H9 (cell line): ENCODE data around the gene ANKRD55. TPM values are rescaled to one million over a fixed set of nuclear protein-coding genes. Genes with fewer than 3 reads are reported as not detected.

ENCODE experiments used
- DNase-seq: peaks from one replicate; pipeline ENCODE4 v3.0.0-alpha.2; 2017
- H2AFZ ChIP-seq: one replicate; pipeline ENCODE4 v1.6.1; 2013; ENCODE audit warnings: mild to moderate bottlenecking, low read length, control low read depth, moderate library complexity
- H2AK5ac ChIP-seq: 2 replicates; pipeline ENCODE4 v1.6.1; 2013; ENCODE audit warnings: low read length, control low read depth, mixed read lengths; ENCODE audit not compliant: insufficient read length
- H2BK120ac ChIP-seq: one replicate; pipeline ENCODE4 v1.6.1; 2013; ENCODE audit warnings: low read depth, mild to moderate bottlenecking, low read length, control low read depth, inconsistent platforms; ENCODE audit not compliant: poor library complexity, severe bottlenecking
- H2BK12ac ChIP-seq: 2 replicates; pipeline ENCODE4 v1.6.1; 2013; ENCODE audit warnings: low read length, control low read depth, mixed read lengths, low read depth; ENCODE audit not compliant: insufficient read length
- H2BK15ac ChIP-seq: 2 replicates; pipeline ENCODE4 v1.6.1; 2013; ENCODE audit warnings: low read depth, low read length, control low read depth
- H2BK20ac ChIP-seq: one replicate; pipeline ENCODE4 v1.6.1; 2013; ENCODE audit warnings: low read depth, mild to moderate bottlenecking, low read length, control low read depth, inconsistent platforms; ENCODE audit not compliant: poor library complexity, severe bottlenecking
- H2BK5ac ChIP-seq: 2 replicates; pipeline ENCODE4 v1.6.1; 2013; ENCODE audit warnings: low read length, control low read depth, mixed read lengths; ENCODE audit not compliant: insufficient read length
- H3K14ac ChIP-seq: 2 replicates; pipeline ENCODE4 v1.6.1; 2013; ENCODE audit warnings: low read length, control low read depth; ENCODE audit not compliant: insufficient read depth
- H3K18ac ChIP-seq: 2 replicates; pipeline ENCODE4 v1.6.1; 2013; ENCODE audit warnings: low read depth, mild to moderate bottlenecking, mixed read lengths, low read length, control low read depth; ENCODE audit not compliant: insufficient read length
- H3K23ac ChIP-seq: 2 replicates; pipeline ENCODE4 v1.6.1; 2013; ENCODE audit warnings: low read length, control low read depth, mixed read lengths, low read depth; ENCODE audit not compliant: insufficient read length
- H3K23me2 ChIP-seq: 2 replicates; pipeline ENCODE4 v1.6.1; 2013; ENCODE audit warnings: low read depth, mild to moderate bottlenecking, mixed read lengths, low read length, control low read depth; ENCODE audit not compliant: insufficient read length, poor library complexity, severe bottlenecking
- H3K27ac ChIP-seq: 2 replicates; pipeline ENCODE4 v1.5.1; 2013; ENCODE audit warnings: low read length, control low read depth, mixed read lengths, low read depth; ENCODE audit not compliant: insufficient read length
- H3K27me3 ChIP-seq: 2 replicates; pipeline ENCODE4 v1.6.1; 2013; ENCODE audit warnings: low read length, control low read depth, inconsistent platforms; ENCODE audit not compliant: insufficient read depth
- H3K4ac ChIP-seq: 2 replicates; pipeline ENCODE4 v1.6.1; 2013; ENCODE audit warnings: low read depth, mild to moderate bottlenecking, control low read depth, inconsistent platforms, low read length, moderate library complexity
- H3K4me1 ChIP-seq: 2 replicates; pipeline ENCODE4 v1.6.1; 2013; ENCODE audit warnings: low read length, control low read depth, inconsistent platforms; ENCODE audit not compliant: insufficient read depth
- H3K4me2 ChIP-seq: 2 replicates; pipeline ENCODE4 v1.6.1; 2013; ENCODE audit warnings: low read length, control low read depth, mixed read lengths; ENCODE audit not compliant: insufficient read length, insufficient read depth
- H3K56ac ChIP-seq: 2 replicates; pipeline ENCODE4 v1.6.1; 2013; ENCODE audit warnings: low read depth, mild to moderate bottlenecking, mixed read lengths, low read length, control low read depth; ENCODE audit not compliant: insufficient read length
- H3K79me1 ChIP-seq: 2 replicates; pipeline ENCODE4 v1.6.1; 2013; ENCODE audit warnings: low read depth, mild to moderate bottlenecking, moderate library complexity, low read length, control low read depth, inconsistent platforms; ENCODE audit not compliant: insufficient read depth, poor library complexity, severe bottlenecking
- H3K79me2 ChIP-seq: 2 replicates; pipeline ENCODE4 v1.6.1; 2013; ENCODE audit warnings: low read length, control low read depth, inconsistent platforms; ENCODE audit not compliant: insufficient read depth
- H3K9ac ChIP-seq: 2 replicates; pipeline ENCODE4 v1.6.1; 2013; ENCODE audit warnings: low read length, control low read depth, mixed read lengths; ENCODE audit not compliant: insufficient read length; ENCODE audit errors: extremely low read depth
- H3K9me3 ChIP-seq: one replicate; pipeline ENCODE4 v1.6.1; 2013; ENCODE audit warnings: low read depth, low read length, inconsistent platforms; ENCODE audit not compliant: control insufficient read depth
- H3T11ph ChIP-seq: one replicate; pipeline ENCODE4 v1.6.1; 2013; ENCODE audit warnings: mild to moderate bottlenecking, low read length, control low read depth, inconsistent platforms
- H4K20me1 ChIP-seq: one replicate; pipeline ENCODE4 v1.6.1; 2013; ENCODE audit not compliant: control insufficient read depth, insufficient read length, insufficient read depth
- H4K5ac ChIP-seq: 2 replicates; pipeline ENCODE4 v1.6.1; 2013; ENCODE audit warnings: low read depth, mild to moderate bottlenecking, mixed read lengths, low read length, control low read depth; ENCODE audit not compliant: insufficient read length
- H4K8ac ChIP-seq: replicated peaks from 2 replicates; pipeline ENCODE4 v1.6.1; 2013; ENCODE audit warnings: low read length, control low read depth, mixed read lengths, low read depth; ENCODE audit not compliant: insufficient read length
- H4K91ac ChIP-seq: 2 replicates; pipeline ENCODE4 v1.6.1; 2013; ENCODE audit warnings: low read depth, mild to moderate bottlenecking, moderate library complexity, mixed read lengths, low read length, control low read depth; ENCODE audit not compliant: insufficient read length
- H3K27ac Mint-ChIP-seq, 3 experiments: 2 replicates in 2 of 3; 3 replicates in 1 of 3; pipeline ENCODE4 v1.8.0; 2020 to 2021; ENCODE audit warnings: mixed read lengths in 3 of 3, mild to moderate bottlenecking in 1 of 3, moderate library complexity in 1 of 3
- H3K27me3 Mint-ChIP-seq: 2 replicates; pipeline ENCODE4 v1.8.0; 2021; ENCODE audit warnings: low read depth, mild to moderate bottlenecking, moderate library complexity, mixed read lengths
- H3K36me3 Mint-ChIP-seq, 3 experiments: 2 replicates in 2 of 3; 3 replicates in 1 of 3; pipeline ENCODE4 v1.8.0; 2020 to 2021; ENCODE audit warnings: low read depth in 3 of 3, mixed read lengths in 3 of 3; ENCODE audit not compliant: insufficient read depth in 1 of 3
- H3K4me1 Mint-ChIP-seq, 2 experiments: 2 replicates each; pipeline ENCODE4 v1.8.0; 2020; ENCODE audit warnings: mixed read lengths in 2 of 2
- H3K4me3 Mint-ChIP-seq, 2 experiments: 2 replicates in 1 of 2; 3 replicates in 1 of 2; pipeline ENCODE4 v1.8.0; 2020 to 2021; ENCODE audit warnings: mild to moderate bottlenecking in 2 of 2, mixed read lengths in 2 of 2, moderate library complexity in 1 of 2
- H3K9me3 Mint-ChIP-seq, 2 experiments: 2 replicates in 1 of 2; 3 replicates in 1 of 2; pipeline ENCODE4 v1.8.0; 2020; ENCODE audit warnings: mild to moderate bottlenecking in 2 of 2, mixed read lengths in 2 of 2, moderate library complexity in 1 of 2
- CTCF ChIP-seq: fragments of 200-600 bp; sonication (generic); conservative IDR thresholded peaks from 3 replicates; pipeline ENCODE4 v1.8.0; 2021; ENCODE audit warnings: antibody characterized with exemption, mild to moderate bottlenecking
- total RNA-seq: library from RNA; stranded (reverse); gene quantifications from 2 replicates; pipeline ENCODE4 v1.2.1, GENCODE V29; 2021

Gene ANKRD55
- total RNA-seq, 1 experiment from 2014 or later, result not detected

GRCh38 chr5:56251440-56251839 is 18.3 kb upstream of the ANKRD55 start:
- H3K23ac ChIP-seq, result no peak overlapping the region
- no peak for TF ChIP-seq CTCF
- no peak overlapping the region for H3K14ac ChIP-seq
- no peaks in the 10 kb centered on the region for H3K27me3 ChIP-seq
- peaks cover 0 to 5% (median 2%) of the 10 kb centered on the region in 3 experiments; a peak in 2 of 7 replicates for H3K36me3 Mint-ChIP-seq
- H3K9ac ChIP-seq, result no peak overlapping the region
- no peak overlapping the region for H4K5ac ChIP-seq
- H2BK20ac ChIP-seq, result no peak overlapping the region
- H3T11ph ChIP-seq, result no peak overlapping the region
- H3K79me2 ChIP-seq, result no peaks in the 10 kb centered on the region
- no peaks in the 10 kb centered on the region for H3K79me1 ChIP-seq
- no peak overlapping the region for H2BK12ac ChIP-seq
- H2AFZ ChIP-seq, result no peak overlapping the region
- no peaks in the 10 kb centered on the region; the same call in 1 of the 2 replicates for H3K27me3 Mint-ChIP-seq
- no peaks in the 10 kb centered on the region for H3K4me1 ChIP-seq
- H2BK15ac ChIP-seq, result no peak overlapping the region
- H2AK5ac ChIP-seq, result no peak overlapping the region
- no peaks in the 10 kb centered on the region for H4K20me1 ChIP-seq
- no peak overlapping the region for H3K4me3 Mint-ChIP-seq
- H2BK5ac ChIP-seq, result no peak overlapping the region
- no peak overlapping the region for H3K27ac ChIP-seq
- no peak overlapping the region for H3K4me2 ChIP-seq
- H3K4ac ChIP-seq, result no peak overlapping the region
- H3K56ac ChIP-seq, result no peak overlapping the region
- no peak overlapping the region for H4K91ac ChIP-seq
- H3K9me3 Mint-ChIP-seq, result peaks cover 5 to 9% of the 10 kb centered on the region in 2 experiments; a peak in 4 of 5 replicates
- H3K27ac Mint-ChIP-seq, result no peak overlapping the region
- no peak overlapping the region for H4K8ac ChIP-seq
- no peak overlapping the region for H3K18ac ChIP-seq
- no peak overlapping the region for H2BK120ac ChIP-seq
- DNase-seq, result no peak
- H3K23me2 ChIP-seq, result no peaks in the 10 kb centered on the region
- H3K4me1 Mint-ChIP-seq, result no peaks in the 10 kb centered on the region
- H3K9me3 ChIP-seq, result no peaks in the 10 kb centered on the region
